ENCODE data around the gene PCDH17.

DNA sequence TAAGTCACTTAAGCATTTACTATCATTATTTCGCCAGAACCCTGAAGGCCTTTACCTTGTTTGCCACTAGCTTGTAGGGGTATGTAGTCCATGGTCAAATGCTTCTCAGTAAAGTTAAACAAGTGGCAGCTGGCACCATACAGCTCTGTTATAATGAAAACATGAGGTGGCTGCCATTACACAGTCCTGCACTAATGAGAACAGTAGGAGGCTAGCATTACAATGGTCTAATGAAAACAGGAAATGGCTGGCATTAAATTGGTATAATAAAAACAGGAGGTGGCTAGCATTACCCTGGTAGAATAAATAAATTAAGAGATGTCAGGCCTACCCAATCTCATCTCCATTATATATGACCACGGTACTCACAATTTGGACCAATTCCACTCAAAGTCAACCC lies 107.5 kb downstream of the PCDH17 start:
- TF ChIP-seq, protein P1, sequence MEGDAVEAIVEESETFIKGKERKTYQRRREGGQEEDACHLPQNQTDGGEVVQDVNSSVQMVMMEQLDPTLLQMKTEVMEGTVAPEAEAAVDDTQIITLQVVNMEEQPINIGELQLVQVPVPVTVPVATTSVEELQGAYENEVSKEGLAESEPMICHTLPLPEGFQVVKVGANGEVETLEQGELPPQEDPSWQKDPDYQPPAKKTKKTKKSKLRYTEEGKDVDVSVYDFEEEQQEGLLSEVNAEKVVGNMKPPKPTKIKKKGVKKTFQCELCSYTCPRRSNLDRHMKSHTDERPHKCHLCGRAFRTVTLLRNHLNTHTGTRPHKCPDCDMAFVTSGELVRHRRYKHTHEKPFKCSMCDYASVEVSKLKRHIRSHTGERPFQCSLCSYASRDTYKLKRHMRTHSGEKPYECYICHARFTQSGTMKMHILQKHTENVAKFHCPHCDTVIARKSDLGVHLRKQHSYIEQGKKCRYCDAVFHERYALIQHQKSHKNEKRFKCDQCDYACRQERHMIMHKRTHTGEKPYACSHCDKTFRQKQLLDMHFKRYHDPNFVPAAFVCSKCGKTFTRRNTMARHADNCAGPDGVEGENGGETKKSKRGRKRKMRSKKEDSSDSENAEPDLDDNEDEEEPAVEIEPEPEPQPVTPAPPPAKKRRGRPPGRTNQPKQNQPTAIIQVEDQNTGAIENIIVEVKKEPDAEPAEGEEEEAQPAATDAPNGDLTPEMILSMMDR (conservative IDR thresholded peaks at IDR 0.05; ENCODE audit: low read depth, low read length), result no peak
- no peak for TF ChIP-seq EZH2 (IDR thresholded peaks at IDR 0.05; ENCODE audit: low read length, unreplicated experiment)
